Fibroblast of the aortic adventitia (primary cell): ENCODE results near the gene ANTXR2. TPM values are rescaled to one million over a fixed set of nuclear protein-coding genes. Genes with fewer than 3 reads are reported as not detected.

Experiments used
- DNase-seq: peaks from one replicate; pipeline ENCODE4 v3.0.0-alpha.2; 2010; ENCODE audit warnings: low read depth
- H3K4me3 ChIP-seq: 2 replicates; pipeline ENCODE4 v1.5.1; 2011; ENCODE audit warnings: low read depth, mild to moderate bottlenecking, control low read depth, low read length, moderate library complexity
- CTCF ChIP-seq: IDR thresholded peaks from 2 replicates; pipeline ENCODE4 v1.5.1; 2011; ENCODE audit warnings: mild to moderate bottlenecking, low read length, control low read depth, inconsistent platforms; ENCODE audit not compliant: insufficient read depth
- total RNA-seq: library from RNA; depleted of rRNA; stranded (reverse); fragments of >200 nt; gene quantifications from 2 replicates; pipeline ENCODE4 v1.2.3, GENCODE V29; 2012; ENCODE audit warnings: low replicate concordance

The ANTXR2 gene
- total RNA-seq, 1 donor, result 183 TPM

- no peak overlapping the region for H3K4me3 ChIP-seq
- DNase-seq, result no peak
- TF ChIP-seq CTCF, result no peak
Observed at GRCh38 chr4:80016506-80016905, 56.5 kb downstream of the ANTXR2 start.

GRCh38 chr4:80015407-80016189 is 57.4 kb downstream of the ANTXR2 start:
- TF ChIP-seq CTCF, result no peak
- H3K4me3 ChIP-seq, result no peak overlapping the region
- DNase-seq, result no peak

- no peak overlapping the region for H3K4me3 ChIP-seq
- TF ChIP-seq CTCF, result no peak
- no peak for DNase-seq
Observed at GRCh38 chr4:80014531-80014930, 58.5 kb downstream of the ANTXR2 start.

- DNase-seq, result no peak
- no peak for TF ChIP-seq CTCF
- no peak overlapping the region for H3K4me3 ChIP-seq
Observed at GRCh38 chr4:80012291-80012690, 60.7 kb downstream of the ANTXR2 start.

GRCh38 chr4:80011636-80012236 is 61.3 kb downstream of the ANTXR2 start:
- no peak overlapping the region for H3K4me3 ChIP-seq
- no peak for TF ChIP-seq CTCF
- peak; percentile 94 for DNase-seq

- DNase-seq, result no peak
- H3K4me3 ChIP-seq, result no peak overlapping the region
- no peak for TF ChIP-seq CTCF
Observed at GRCh38 chr4:80010316-80010715, 62.7 kb downstream of the ANTXR2 start.
